ENCODE results near the gene SELENOV. TPM values are rescaled to one million over a fixed set of nuclear protein-coding genes. Genes with fewer than 3 reads are reported as not detected.

SELENOV gene
- total RNA-seq, 1 donor from 2014 or later: not detected

- Mint-ChIP-seq H3K27me3 (peaks cover 67% of the 10 kb centered on the region), H3K4me1 (peaks cover 22% of the 10 kb centered on the region), H3K4me3 (peak overlapping the region; percentile 43), H3K9me3 (no peaks in the 10 kb centered on the region), H3K27ac (no peak overlapping the region), H3K36me3 (ENCODE audit: low read depth) (peaks cover 2% of the 10 kb centered on the region)
- no peak for DNase-seq
- intact Hi-C loops (cut with micrococcal nuclease): no loop called here
These were observed 15.0 kb upstream of the SELENOV start for GRCh38 chr19:39499932-39500331.

GRCh38 chr19:39500543-39500942, 14.4 kb upstream of the SELENOV start:
- Mint-ChIP-seq H3K4me1 (peaks cover 22% of the 10 kb centered on the region), H3K36me3 (ENCODE audit: low read depth) (peaks cover 2% of the 10 kb centered on the region), H3K27me3 (peaks cover 67% of the 10 kb centered on the region), H3K4me3 (no peak overlapping the region), H3K9me3 (no peaks in the 10 kb centered on the region), H3K27ac (peak overlapping the region; percentile 20)
- intact Hi-C loops (cut with micrococcal nuclease): no loop called here
- DNase-seq: no peak

- H3K27ac Mint-ChIP-seq: no peak overlapping the region
- DNase-seq: no peak
- H3K4me3 Mint-ChIP-seq: no peak overlapping the region
- peaks cover 66% of the 10 kb centered on the region for H3K27me3 Mint-ChIP-seq
- intact Hi-C loops (cut with micrococcal nuclease): no loop called here
- H3K4me1 Mint-ChIP-seq: peaks cover 25% of the 10 kb centered on the region
- peaks cover 2% of the 10 kb centered on the region for H3K36me3 Mint-ChIP-seq (ENCODE audit: low read depth)
- H3K9me3 Mint-ChIP-seq: no peaks in the 10 kb centered on the region
These were observed 13.6 kb upstream of the SELENOV start for GRCh38 chr19:39501340-39501739.

- H3K36me3 Mint-ChIP-seq (ENCODE audit: low read depth): peaks cover 2% of the 10 kb centered on the region
- no peaks in the 10 kb centered on the region for H3K9me3 Mint-ChIP-seq
- H3K27ac Mint-ChIP-seq: no peak overlapping the region
- H3K4me3 Mint-ChIP-seq: peak overlapping the region; percentile 42
- peaks cover 63% of the 10 kb centered on the region for H3K27me3 Mint-ChIP-seq
- peaks cover 29% of the 10 kb centered on the region for H3K4me1 Mint-ChIP-seq
- intact Hi-C loops (cut with micrococcal nuclease): loop anchor here (1.0 to 2.0 kb wide), 2 partner anchors 22 to 63 kb away; partner anchors contain the start of gene TIMM50
- peak; percentile 95 for DNase-seq
These were observed 12.1 kb upstream of the SELENOV start for GRCh38 chr19:39502640-39503417.

GRCh38 chr19:39506598-39506943, 8.4 kb upstream of the SELENOV start:
- peaks cover 51% of the 10 kb centered on the region for H3K27me3 Mint-ChIP-seq
- peaks cover 20% of the 10 kb centered on the region for H3K4me1 Mint-ChIP-seq
- peak overlapping the region; percentile 61 for H3K27ac Mint-ChIP-seq
- peak overlapping the region; percentile 68 for H3K4me3 Mint-ChIP-seq
- H3K9me3 Mint-ChIP-seq: no peaks in the 10 kb centered on the region
- no peak for DNase-seq
- no peaks in the 10 kb centered on the region for H3K36me3 Mint-ChIP-seq (ENCODE audit: low read depth)
- intact Hi-C loops (cut with micrococcal nuclease): loop anchor here (2.0 kb wide), 1 partner anchor 26 kb away; the partner anchor contains the start of gene EID2B

GRCh38 chr19:39506944-39507714, 7.8 kb upstream of the SELENOV start:
- H3K9me3 Mint-ChIP-seq: no peaks in the 10 kb centered on the region
- H3K27me3 Mint-ChIP-seq: peaks cover 49% of the 10 kb centered on the region
- H3K4me1 Mint-ChIP-seq: peaks cover 20% of the 10 kb centered on the region
- H3K27ac Mint-ChIP-seq: peak overlapping the region; percentile 28
- DNase-seq: peak; percentile 87
- no peaks in the 10 kb centered on the region for H3K36me3 Mint-ChIP-seq (ENCODE audit: low read depth)
- H3K4me3 Mint-ChIP-seq: peak overlapping the region; percentile 85
- intact Hi-C loops (cut with micrococcal nuclease): loop anchor here (2.0 kb wide), 1 partner anchor 26 kb away; the partner anchor contains the start of gene EID2B

- Mint-ChIP-seq H3K27me3 (peaks cover 51% of the 10 kb centered on the region), H3K9me3 (no peaks in the 10 kb centered on the region), H3K4me1 (peaks cover 20% of the 10 kb centered on the region), H3K27ac (no peak overlapping the region), H3K4me3 (peak overlapping the region; percentile 85), H3K36me3 (ENCODE audit: low read depth) (no peaks in the 10 kb centered on the region)
- DNase-seq: no peak
- intact Hi-C loops (cut with micrococcal nuclease): loop anchor here (2.0 kb wide), 1 partner anchor 25 kb away; the partner anchor contains the start of gene EID2B
These were observed 7.1 kb upstream of the SELENOV start for GRCh38 chr19:39507715-39508364.

- no peak overlapping the region for H3K4me3 Mint-ChIP-seq
These were observed 6.3 kb upstream of the SELENOV start for GRCh38 chr19:39508629-39509028.

GRCh38 chr19:39509233-39509632, 5.7 kb upstream of the SELENOV start:
- Mint-ChIP-seq H3K4me3 (no peak overlapping the region), H3K27ac (no peak overlapping the region), H3K4me1 (peaks cover 11% of the 10 kb centered on the region), H3K36me3 (ENCODE audit: low read depth) (no peaks in the 10 kb centered on the region), H3K27me3 (peaks cover 52% of the 10 kb centered on the region), H3K9me3 (no peaks in the 10 kb centered on the region)
- DNase-seq: no peak
- intact Hi-C loops (cut with micrococcal nuclease): no loop called here

More at GRCh38 chr19:39508629-39509028, 6.3 kb upstream of the SELENOV start:
- peaks cover 12% of the 10 kb centered on the region for H3K4me1 Mint-ChIP-seq
- H3K36me3 Mint-ChIP-seq (ENCODE audit: low read depth): no peaks in the 10 kb centered on the region
- H3K9me3 Mint-ChIP-seq: no peaks in the 10 kb centered on the region
- intact Hi-C loops (cut with micrococcal nuclease): no loop called here
- DNase-seq: no peak
- H3K27me3 Mint-ChIP-seq: peaks cover 52% of the 10 kb centered on the region
- H3K27ac Mint-ChIP-seq: no peak overlapping the region

- H3K4me1 Mint-ChIP-seq: peaks cover 10% of the 10 kb centered on the region
- H3K27ac Mint-ChIP-seq: no peak overlapping the region
- no peaks in the 10 kb centered on the region for H3K9me3 Mint-ChIP-seq
- H3K27me3 Mint-ChIP-seq: peaks cover 56% of the 10 kb centered on the region
- no peak overlapping the region for H3K4me3 Mint-ChIP-seq
- peaks cover 2% of the 10 kb centered on the region for H3K36me3 Mint-ChIP-seq (ENCODE audit: low read depth)
- no peak for DNase-seq
- intact Hi-C loops (cut with micrococcal nuclease): no loop called here
These were observed 2.0 kb upstream of the SELENOV start for GRCh38 chr19:39512988-39513387.

GRCh38 chr19:39515551-39516191, 732 bp downstream of the SELENOV start:
- Mint-ChIP-seq H3K27me3 (peaks cover 53% of the 10 kb centered on the region), H3K4me3 (peak overlapping the region; percentile 46), H3K27ac (no peak overlapping the region), H3K9me3 (no peaks in the 10 kb centered on the region), H3K36me3 (ENCODE audit: low read depth) (peaks cover 2% of the 10 kb centered on the region), H3K4me1 (peaks cover 9% of the 10 kb centered on the region)
- intact Hi-C loops (cut with micrococcal nuclease): no loop called here
- DNase-seq: peak; percentile 61

- intact Hi-C loops (cut with micrococcal nuclease): no loop called here
- Mint-ChIP-seq H3K4me3 (peak overlapping the region; percentile 46), H3K4me1 (peaks cover 9% of the 10 kb centered on the region), H3K27me3 (peaks cover 53% of the 10 kb centered on the region), H3K27ac (no peak overlapping the region), H3K36me3 (ENCODE audit: low read depth) (peaks cover 2% of the 10 kb centered on the region), H3K9me3 (no peaks in the 10 kb centered on the region)
- DNase-seq: no peak
These were observed 1.3 kb downstream of the SELENOV start for GRCh38 chr19:39516270-39516669.

- intact Hi-C loops (cut with micrococcal nuclease): no loop called here
- Mint-ChIP-seq H3K27ac (no peak overlapping the region), H3K36me3 (ENCODE audit: low read depth) (peaks cover 2% of the 10 kb centered on the region), H3K4me1 (peaks cover 9% of the 10 kb centered on the region), H3K9me3 (no peaks in the 10 kb centered on the region), H3K4me3 (no peak overlapping the region), H3K27me3 (peaks cover 51% of the 10 kb centered on the region)
- no peak for DNase-seq
These were observed 2.5 kb downstream of the SELENOV start for GRCh38 chr19:39517432-39517831.
